ACHN (cell line): ENCODE results near the gene GRPEL2.

Source experiments
- DNase-seq: peaks from one replicate; pipeline ENCODE4 v3.0.0-alpha.2; 2015
- in situ Hi-C: cut with HindIII; loops from 2 replicates; pipeline ENCODE4 v1.10.0; 2017; ENCODE audit warnings: low sequenced_read_pairs, low pct_ligation_motif_present, low pct_unique_long_range_greater_than_20kb

Gene GRPEL2

GRCh38 chr5:149345147-149345891, at the start of gene GRPEL2:
Gene GRPEL2, plus strand, starts transcription at chr5:149345499. Its CDS starts 41 bp downstream, at chr5:149345540.
- in situ Hi-C loops: no loop called here
- peak; percentile 95 for DNase-seq

DNA sequence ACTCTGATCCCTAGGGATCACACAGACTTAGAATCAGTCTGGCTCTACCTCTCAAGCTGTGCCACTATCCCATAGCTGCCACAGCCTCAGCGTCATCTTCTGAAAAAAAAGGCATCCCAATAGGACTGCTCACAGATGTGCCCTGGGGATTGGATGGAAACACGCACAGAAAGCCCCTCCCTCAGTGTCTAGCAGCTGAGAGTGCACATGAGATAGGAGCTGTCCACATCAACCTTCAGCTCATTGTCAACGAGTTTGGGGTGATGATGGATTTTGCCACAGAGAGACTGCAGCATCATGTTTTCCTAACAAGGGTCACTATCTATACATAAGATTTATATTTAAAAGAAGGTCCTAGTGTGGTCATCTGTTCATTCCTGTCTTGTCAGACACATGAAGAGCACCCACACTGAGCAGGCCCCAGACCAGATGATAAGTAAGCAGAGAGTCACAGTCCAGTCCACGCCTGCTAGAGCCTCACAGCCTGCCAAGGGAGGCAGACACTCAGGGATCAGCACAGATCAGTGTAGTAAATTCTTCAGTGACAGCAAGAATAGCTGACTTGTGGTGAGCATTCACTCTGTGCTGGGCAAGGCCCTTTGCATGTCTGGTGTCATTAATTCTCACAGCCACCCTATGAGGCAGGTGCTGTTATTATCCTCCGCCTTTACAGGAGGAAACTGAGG, 47.8 kb upstream of the GRPEL2 start:
- no peak for DNase-seq
- in situ Hi-C loops: no loop called here

- DNase-seq: no peak
- in situ Hi-C loops: no loop called here
Observed at GRCh38 chr5:149298163-149298562, 47.1 kb upstream of the GRPEL2 start.

DNA sequence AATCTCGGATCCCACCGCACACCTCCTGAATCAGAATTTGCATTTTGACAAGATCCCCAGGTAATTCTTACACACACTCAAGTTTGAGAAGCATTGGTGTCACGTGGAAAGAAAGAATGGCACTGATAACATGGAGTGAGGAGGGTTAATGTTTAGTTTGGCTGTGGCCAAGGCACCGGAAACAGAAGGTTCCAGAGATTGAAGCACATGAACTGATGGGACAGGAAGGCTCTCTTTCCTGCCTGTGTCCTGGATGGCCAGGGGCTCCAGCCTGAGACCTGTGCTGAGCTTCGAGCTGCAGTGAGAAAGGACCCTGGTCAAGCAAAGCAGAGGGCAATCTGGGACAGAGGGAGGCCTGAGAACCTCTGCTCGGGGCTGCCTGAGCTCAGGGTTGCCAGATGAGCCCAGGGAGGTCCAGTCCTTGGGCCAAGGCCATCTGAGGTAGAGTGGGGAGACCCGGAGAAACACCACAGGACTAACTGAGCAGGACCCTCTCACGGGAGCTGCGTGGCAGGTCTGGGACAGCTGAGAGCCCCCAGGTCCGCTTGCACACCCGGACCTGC, 46.4 kb upstream of the GRPEL2 start:
- in situ Hi-C loops: no loop called here
- DNase-seq: no peak

GRCh38 chr5:149299451-149300054, 45.7 kb upstream of the GRPEL2 start:
- in situ Hi-C loops: no loop called here
- no peak for DNase-seq

DNA sequence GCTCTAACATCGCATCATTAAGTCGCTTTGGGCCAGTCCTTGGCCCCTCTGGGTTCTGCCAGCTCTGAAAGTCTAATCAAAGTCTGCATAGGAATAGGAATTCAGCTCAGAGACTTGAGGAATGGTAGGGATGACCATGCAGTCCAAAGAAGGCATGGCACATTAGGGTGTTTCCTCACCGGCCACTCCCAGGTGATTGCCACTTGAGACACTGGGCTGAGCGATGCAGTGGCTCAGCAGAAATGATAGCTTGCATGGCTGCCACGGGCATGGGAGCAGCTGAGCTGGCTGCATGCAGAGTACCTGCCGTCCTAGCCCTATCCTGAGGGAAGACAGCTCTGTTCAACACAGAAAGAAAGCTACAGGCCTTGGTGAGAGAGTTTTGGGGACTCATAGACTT, 44.9 kb upstream of the GRPEL2 start:
- in situ Hi-C loops: no loop called here
- no peak for DNase-seq

GRCh38 chr5:149301049-149301743, 44.1 kb upstream of the GRPEL2 start:
- no peak for DNase-seq
- in situ Hi-C loops: no loop called here

DNA sequence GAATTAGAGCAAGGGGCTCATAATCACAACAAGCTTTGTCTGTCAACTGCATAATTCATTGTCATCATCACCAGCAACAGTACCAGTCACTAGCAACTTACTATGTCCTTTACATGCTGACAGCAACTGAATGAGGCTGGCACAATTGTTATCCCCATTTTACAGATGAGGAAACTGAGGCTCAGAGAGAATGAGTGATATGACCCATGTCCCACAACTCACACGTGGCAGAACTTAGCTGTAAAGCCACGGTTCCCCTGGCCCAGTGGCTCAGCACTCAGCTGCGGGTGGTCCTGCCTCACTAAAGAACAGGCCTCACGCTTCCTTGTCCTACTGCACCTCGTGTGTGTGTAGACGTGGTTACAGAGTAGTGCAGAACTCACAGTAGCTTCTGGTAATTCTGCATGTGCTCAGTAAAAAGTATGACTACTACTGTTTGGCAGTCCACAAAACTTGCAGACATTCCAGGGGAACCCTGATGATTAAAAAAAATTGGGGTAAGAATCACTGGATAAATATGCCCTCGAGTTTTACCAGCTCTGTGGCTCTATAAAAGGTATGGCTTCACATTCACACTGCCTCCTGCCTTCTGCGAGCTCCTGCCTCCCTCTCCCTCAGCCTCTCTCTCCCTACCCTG, 43.4 kb upstream of the GRPEL2 start:
- in situ Hi-C loops: no loop called here
- DNase-seq: no peak

- no peak for DNase-seq
- in situ Hi-C loops: no loop called here
Observed at GRCh38 chr5:149302641-149303040, 42.7 kb upstream of the GRPEL2 start.

DNA sequence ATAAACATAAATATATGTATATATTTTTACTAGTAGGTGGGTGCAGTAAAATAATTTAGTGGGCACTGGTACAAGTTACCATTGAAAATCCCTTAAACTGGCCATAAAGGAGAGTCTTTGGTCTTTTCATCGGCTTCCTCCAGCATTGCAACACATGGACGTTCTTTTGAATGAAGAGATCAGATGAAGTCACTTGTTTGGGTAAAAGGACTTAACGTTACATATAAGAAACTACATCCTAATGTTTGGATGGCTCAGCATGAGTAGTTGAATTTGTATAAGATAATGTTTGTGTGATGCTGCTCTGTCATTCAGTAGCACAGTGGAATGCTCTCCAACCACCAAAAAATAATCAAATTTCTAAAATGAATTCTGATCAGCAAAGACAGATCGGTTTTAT, 42.1 kb upstream of the GRPEL2 start:
- DNase-seq: no peak
- in situ Hi-C loops: no loop called here

- no peak for DNase-seq
- in situ Hi-C loops: no loop called here
Observed at GRCh38 chr5:149304195-149305078, 40.9 kb upstream of the GRPEL2 start.

DNA sequence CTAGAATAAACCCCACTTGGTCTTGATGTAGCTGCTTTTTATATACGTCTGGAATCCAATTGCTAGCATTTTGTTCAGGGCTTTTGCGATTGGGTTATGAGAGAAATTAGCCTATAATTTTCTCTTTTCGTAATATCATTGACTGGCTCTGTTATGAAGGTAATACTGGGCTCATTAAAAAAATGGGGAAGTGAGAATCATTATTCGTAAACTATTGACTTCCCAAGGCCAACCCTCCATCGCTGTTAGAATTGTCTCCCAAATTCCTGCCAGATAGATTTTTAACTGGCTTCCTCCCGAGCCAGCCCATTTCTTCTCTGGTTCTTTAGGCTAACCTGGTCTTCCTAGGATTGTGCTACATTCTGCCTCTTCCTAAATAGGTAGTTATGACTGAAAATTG, 35.9 kb upstream of the GRPEL2 start:
- no peak for DNase-seq
- in situ Hi-C loops: no loop called here

DNA sequence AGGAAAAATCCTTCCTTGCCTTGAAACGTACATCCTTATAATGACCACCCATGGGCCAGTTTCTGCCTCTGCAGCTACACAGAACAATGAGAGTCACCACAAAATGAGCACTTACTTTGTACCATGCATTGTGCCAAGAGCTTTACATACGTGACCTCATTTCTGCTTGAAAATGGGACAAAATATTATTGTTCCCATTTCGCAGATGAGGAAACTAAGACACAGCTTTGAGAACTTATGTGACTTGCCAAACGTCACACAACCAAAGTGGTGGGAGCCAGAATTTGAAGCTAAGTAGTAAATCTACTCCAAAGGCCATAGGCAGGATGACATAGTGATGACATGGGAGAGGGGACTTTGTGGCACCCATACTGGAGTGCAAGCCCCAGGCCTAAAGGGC, 34.8 kb upstream of the GRPEL2 start:
- in situ Hi-C loops: no loop called here
- DNase-seq: no peak

DNA sequence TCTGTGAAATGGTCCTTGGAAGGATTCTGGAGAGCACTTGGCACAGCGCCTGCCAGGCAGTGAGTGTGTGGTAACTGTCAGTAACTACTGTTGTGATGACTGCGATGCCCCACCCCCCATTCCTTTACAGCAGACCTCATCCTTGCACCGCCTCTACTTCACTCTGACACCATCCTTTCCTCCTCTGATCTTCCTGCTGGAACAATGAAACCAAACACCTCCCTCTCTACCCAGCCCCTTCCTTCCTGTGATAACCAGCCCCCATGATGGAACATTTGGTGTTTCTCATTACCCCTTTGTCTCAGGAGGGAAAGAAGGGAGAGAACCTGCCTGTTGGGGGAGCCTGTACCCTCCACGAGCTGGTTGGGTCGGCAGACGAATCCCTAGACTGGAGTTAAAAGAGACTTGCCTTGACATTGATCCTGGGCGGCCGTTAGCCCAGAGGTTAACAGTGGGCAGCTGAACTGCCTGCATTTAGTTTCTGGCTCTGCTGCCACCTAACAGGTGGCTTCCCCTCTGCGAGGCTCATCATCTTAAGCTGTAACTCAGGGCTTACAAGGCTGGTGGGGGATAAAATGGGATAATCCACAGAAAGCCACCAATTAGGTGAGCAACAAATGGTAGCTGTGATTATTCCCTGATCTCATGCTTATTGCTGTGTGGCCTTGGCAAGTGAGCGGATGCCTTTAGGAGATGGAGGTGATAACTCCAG, 34.2 kb upstream of the GRPEL2 start:
- in situ Hi-C loops: no loop called here
- DNase-seq: peak; percentile 13

DNA sequence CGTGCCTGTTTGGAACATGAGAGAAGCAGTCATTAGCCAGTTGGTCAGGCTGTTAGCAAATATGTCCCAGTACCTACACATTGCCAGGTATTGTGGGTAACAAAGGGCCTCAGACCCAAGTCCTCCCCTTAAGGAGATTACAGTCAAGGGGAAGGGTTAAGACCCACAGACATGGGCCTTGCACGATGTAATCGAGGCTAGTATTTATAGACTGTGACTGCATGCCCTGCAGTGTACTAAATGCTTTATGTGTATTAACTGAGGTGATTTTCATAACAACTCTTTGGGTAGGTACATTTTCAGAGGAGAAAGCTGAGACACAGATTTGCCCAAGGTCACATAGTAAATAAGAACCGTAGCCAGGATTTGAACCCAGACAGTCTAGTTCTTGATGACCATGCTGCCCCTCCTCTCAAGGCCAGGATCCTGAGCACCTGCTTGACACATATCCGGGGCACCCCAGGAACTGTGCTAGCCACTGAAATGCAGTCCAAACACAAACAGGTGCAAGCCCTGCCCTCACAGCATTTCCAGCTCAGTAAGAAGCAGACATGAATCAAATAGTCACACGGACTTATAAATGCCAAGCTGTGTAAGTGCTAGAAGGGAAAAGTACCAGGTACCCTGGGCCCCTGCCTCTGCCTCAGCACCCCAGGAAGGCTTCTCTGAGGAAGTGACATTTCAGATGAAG, 32.0 kb upstream of the GRPEL2 start:
- no peak for DNase-seq
- in situ Hi-C loops: no loop called here

- in situ Hi-C loops: no loop called here
- DNase-seq: no peak
Observed at GRCh38 chr5:149314571-149315111, 30.7 kb upstream of the GRPEL2 start.
